ENCODE data around the gene ZNF280B.
"Not testable (repeated sequence)": the region's sequence is repeated elsewhere in the genome, so short reads cannot be mapped to it uniquely, and the experiment has no call there.

ZNF280B gene

GRCh38 chr22:22462813-22463567 is 45.6 kb downstream of the ZNF280B start:
- DNase-seq: no peak

GRCh38 chr22:22461583-22461982 is 47.0 kb downstream of the ZNF280B start:
- DNase-seq: no peak

GRCh38 chr22:22461111-22461510 is 47.4 kb downstream of the ZNF280B start:
- DNase-seq: no peak

GRCh38 chr22:22460635-22461034 is 47.9 kb downstream of the ZNF280B start:
- DNase-seq: no peak

GRCh38 chr22:22460060-22460459 is 48.5 kb downstream of the ZNF280B start:
- no peak for DNase-seq

GRCh38 chr22:22458896-22459588 is 49.5 kb downstream of the ZNF280B start:
- DNase-seq: no peak

GRCh38 chr22:22458387-22458786 is 50.2 kb downstream of the ZNF280B start:
- no peak for DNase-seq

- no peak for DNase-seq
Measured at GRCh38 chr22:22454997-22455396, 53.5 kb downstream of the ZNF280B start.

GRCh38 chr22:22452996-22453686 is 55.4 kb downstream of the ZNF280B start:
- no peak for DNase-seq

- no peak for DNase-seq
Measured at GRCh38 chr22:22452211-22452610, 56.3 kb downstream of the ZNF280B start.

- DNase-seq: no peak
Measured at GRCh38 chr22:22450343-22450839, 58.2 kb downstream of the ZNF280B start.

GRCh38 chr22:22449819-22450218 is 58.7 kb downstream of the ZNF280B start:
- DNase-seq: no peak

GRCh38 chr22:22446517-22446916 is 62.0 kb downstream of the ZNF280B start:
- no peak for DNase-seq

- not testable (repeated sequence) for DNase-seq
Measured at GRCh38 chr22:22444007-22444589, 64.4 kb downstream of the ZNF280B start.

GRCh38 chr22:22442928-22443709 is 65.4 kb downstream of the ZNF280B start:
- DNase-seq: no peak

GRCh38 chr22:22441626-22442025 is 66.9 kb downstream of the ZNF280B start:
- not testable (repeated sequence) for DNase-seq

- no peak for DNase-seq
Measured at GRCh38 chr22:22440188-22440587, 68.4 kb downstream of the ZNF280B start.
